CD14-positive monocyte (primary cell): ENCODE data around the gene USP34. TPM values are rescaled to one million over a fixed set of nuclear protein-coding genes. Genes with fewer than 3 reads are reported as not detected.

Source experiments
- DNase-seq, 3 donors: peaks; one replicate each; pipeline ENCODE4 v3.0.0-alpha.2; 2011 to 2022
- H2AFZ ChIP-seq: 2 replicates; pipeline ENCODE4 v1.6.0; 2012; ENCODE audit warnings: mild to moderate bottlenecking, low read depth, low read length, inconsistent platforms; ENCODE audit not compliant: insufficient read depth, poor library complexity, severe bottlenecking
- H3K27ac ChIP-seq, 2 donors: 1 replicate in 1 of 2; 2 replicates in 1 of 2; pipeline ENCODE4 v1.5.1; 2012 to 2013; ENCODE audit warnings: low read length in 2 of 2, control low read depth in 1 of 2, inconsistent platforms in 1 of 2, low read depth in 1 of 2, mild to moderate bottlenecking in 1 of 2
- H3K27me3 ChIP-seq, 2 donors: one replicate each; pipeline versions ENCODE4 v1.6.0 to v1.6.1; 2011 to 2013; ENCODE audit warnings: low read length in 2 of 2; ENCODE audit not compliant: control insufficient read depth in 2 of 2, insufficient read depth in 2 of 2
- H3K36me3 ChIP-seq, 2 donors: replicated peaks in 1 of 2; 1 replicate in 1 of 2; 2 replicates in 1 of 2; pipeline versions ENCODE4 v1.5.1 to v1.6.1; 2012 to 2013; ENCODE audit warnings: low read length in 2 of 2, control low read depth in 1 of 2, inconsistent platforms in 1 of 2, mild to moderate bottlenecking in 1 of 2; ENCODE audit not compliant: insufficient read depth in 2 of 2, control insufficient read depth in 1 of 2
- H3K4me1 ChIP-seq, 2 donors: 1 replicate in 1 of 2; 2 replicates in 1 of 2; pipeline versions ENCODE4 v1.5.1 to v1.6.1; 2012 to 2013; ENCODE audit warnings: low read length in 2 of 2, control low read depth in 1 of 2, inconsistent platforms in 1 of 2, mild to moderate bottlenecking in 1 of 2, moderate library complexity in 1 of 2; ENCODE audit not compliant: insufficient read depth in 2 of 2, control insufficient read depth in 1 of 2
- H3K4me2 ChIP-seq: replicated peaks from 2 replicates; pipeline ENCODE3; 2012; ENCODE audit warnings: low read length, moderate library complexity, mild to moderate bottlenecking; ENCODE audit not compliant: poor library complexity, severe bottlenecking; ENCODE audit errors: extremely low read depth
- H3K4me3 ChIP-seq, 3 experiments: fragments of 200-600 bp in 1 of 3; sonication (generic) in 1 of 3; replicated peaks in 1 of 3; 1 replicate in 2 of 3; 2 replicates in 1 of 3; pipeline ENCODE4 v1.5.1; 2011 to 2013; ENCODE audit warnings: low read length in 3 of 3, mild to moderate bottlenecking in 3 of 3, control low read depth in 2 of 3, low read depth in 2 of 3, inconsistent platforms in 1 of 3, moderate library complexity in 1 of 3
- H3K79me2 ChIP-seq: 2 replicates; pipeline ENCODE4 v1.6.0; 2012; ENCODE audit warnings: mild to moderate bottlenecking, control low read depth, inconsistent platforms, low read length, moderate library complexity; ENCODE audit not compliant: insufficient read depth
- H3K9ac ChIP-seq: 2 replicates; pipeline ENCODE4 v1.6.0; 2017; ENCODE audit warnings: low read length, mild to moderate bottlenecking; ENCODE audit not compliant: insufficient read depth, poor library complexity, severe bottlenecking
- H3K9me3 ChIP-seq, 2 donors: replicated peaks in 1 of 2; 1 replicate in 1 of 2; 2 replicates in 1 of 2; pipeline versions ENCODE4 v1.5.1 to v1.6.1; 2012 to 2013; ENCODE audit warnings: low read length in 2 of 2, control low read depth in 1 of 2; ENCODE audit not compliant: control insufficient read depth in 1 of 2, insufficient read depth in 1 of 2
- H4K20me1 ChIP-seq: 2 replicates; pipeline ENCODE4 v1.6.0; 2012; ENCODE audit warnings: mild to moderate bottlenecking, low read length, control low read depth, moderate library complexity; ENCODE audit not compliant: insufficient read depth
- H3K27ac Mint-ChIP-seq, 7 donors: one replicate each; pipeline ENCODE4 v1.8.0; 2020; ENCODE audit warnings: mild to moderate bottlenecking in 7 of 7, mixed read lengths in 7 of 7, moderate library complexity in 6 of 7, inconsistent platforms in 2 of 7
- H3K27me3 Mint-ChIP-seq, 3 donors: one replicate each; pipeline ENCODE4 v1.8.0; 2021 to 2022; ENCODE audit warnings: low read depth in 3 of 3, mild to moderate bottlenecking in 3 of 3, mixed read lengths in 3 of 3, moderate library complexity in 3 of 3, inconsistent platforms in 1 of 3
- H3K36me3 Mint-ChIP-seq, 2 donors: one replicate each; pipeline ENCODE4 v1.8.0; 2020; ENCODE audit warnings: mixed read lengths in 2 of 2, inconsistent platforms in 1 of 2, mild to moderate bottlenecking in 1 of 2
- H3K4me1 Mint-ChIP-seq: one replicate; pipeline ENCODE4 v1.8.0; 2020; ENCODE audit warnings: mild to moderate bottlenecking, mixed read lengths
- H3K4me3 Mint-ChIP-seq, 2 donors: one replicate each; pipeline ENCODE4 v1.8.0; 2020; ENCODE audit warnings: mild to moderate bottlenecking in 2 of 2, mixed read lengths in 2 of 2, moderate library complexity in 1 of 2
- H3K9me3 Mint-ChIP-seq, 7 donors: one replicate each; pipeline ENCODE4 v1.8.0; 2020 to 2022; ENCODE audit warnings: mixed read lengths in 7 of 7, mild to moderate bottlenecking in 6 of 7, moderate library complexity in 6 of 7, inconsistent platforms in 2 of 7
- WGBS: methylation state at CpG from one replicate; pipeline ENCODE4 v1.1.5; 2013; ENCODE audit warnings: missing lambda C conversion rate; ENCODE audit not compliant: insufficient coverage; 5-methylcytosine and 5-hydroxymethylcytosine counted together
- intact Hi-C, 2 donors: fragments of 100-400 bp; cut with micrococcal nuclease; formaldehyde crosslinking; loops; one replicate each; pipeline versions ENCODE4 v1.15.0 to v1.15.1; 2023
- polyA plus RNA-seq, 3 donors: library from polyadenylated mRNA; depleted of rRNA in 1 of 3; unstranded in 2 of 3; stranded (reverse) in 1 of 3; fragments of 300-500 nt in 2 of 3; fragments of >200 nt in 1 of 3; fragmentation: Illumina TruSeq in 2 of 3; gene quantifications; 1 replicate in 2 of 3; 2 replicates in 1 of 3; pipeline ENCODE4 v1.2.3, GENCODE V29; 2012 to 2021
- TF ChIP-seq, protein P1 (sequence below): fragments of 200-600 bp; IDR thresholded peaks from one replicate; pipeline ENCODE4 v1.8.0; 2022; ENCODE audit warnings: antibody characterized with exemption, mild to moderate bottlenecking

USP34 gene
- polyA plus RNA-seq, 3 donors, result 2.8 to 47.2 (median 5.9) TPM

DNA sequence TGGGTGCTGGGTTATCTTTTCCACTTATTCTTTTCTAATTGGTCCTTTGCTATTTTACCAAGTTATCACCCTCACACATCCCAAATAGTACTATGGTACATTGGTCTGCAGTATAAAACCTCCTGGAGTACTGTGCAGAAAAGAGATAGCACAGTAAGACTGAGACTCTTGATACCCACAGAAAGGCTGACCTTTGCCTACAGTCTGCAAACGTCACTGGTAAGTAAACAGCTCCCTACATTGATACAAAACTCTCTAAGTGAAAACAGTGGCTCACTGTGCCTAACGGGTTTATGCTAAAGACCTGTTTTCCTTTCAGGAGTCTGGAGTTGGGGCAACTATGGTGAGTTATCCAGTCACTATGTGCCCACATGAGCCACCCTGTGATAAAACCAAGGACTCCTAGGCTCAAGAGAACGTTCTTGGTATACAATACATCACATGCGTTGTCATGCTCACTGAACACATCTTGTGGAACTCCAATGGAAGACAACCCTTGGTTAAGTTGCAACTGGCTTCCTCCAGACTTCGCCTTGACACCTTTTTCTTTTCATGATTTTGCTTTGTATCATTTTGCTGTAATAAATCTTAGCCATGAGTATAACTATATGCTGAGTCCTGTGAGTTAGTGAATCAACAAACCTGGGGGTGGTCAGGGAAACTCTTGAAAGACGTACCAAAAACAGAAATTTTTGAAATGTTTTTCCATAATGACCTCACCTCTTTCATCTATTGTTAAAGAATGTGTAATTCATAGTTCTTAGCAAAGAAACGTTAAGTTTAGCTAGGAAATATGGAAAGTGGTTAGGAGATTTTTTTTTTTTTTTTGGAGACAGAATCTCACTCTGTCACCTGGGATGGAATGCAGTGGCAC lies 204.0 kb downstream of the USP34 start:
- H3K4me1 ChIP-seq, result no peaks in the 10 kb centered on the region
- H3K9ac ChIP-seq, result no peak overlapping the region
- H3K27ac ChIP-seq, result no peak overlapping the region
- peaks cover 47 to 78% of the 10 kb centered on the region in 2 donors for H3K36me3 ChIP-seq
- H3K27me3 Mint-ChIP-seq, result no peaks in the 10 kb centered on the region
- H4K20me1 ChIP-seq, result no peaks in the 10 kb centered on the region
- intact Hi-C loops, result no loop called here
- no peak overlapping the region for H3K4me2 ChIP-seq
- H3K4me1 Mint-ChIP-seq, result no peaks in the 10 kb centered on the region
- TF ChIP-seq, protein P1, sequence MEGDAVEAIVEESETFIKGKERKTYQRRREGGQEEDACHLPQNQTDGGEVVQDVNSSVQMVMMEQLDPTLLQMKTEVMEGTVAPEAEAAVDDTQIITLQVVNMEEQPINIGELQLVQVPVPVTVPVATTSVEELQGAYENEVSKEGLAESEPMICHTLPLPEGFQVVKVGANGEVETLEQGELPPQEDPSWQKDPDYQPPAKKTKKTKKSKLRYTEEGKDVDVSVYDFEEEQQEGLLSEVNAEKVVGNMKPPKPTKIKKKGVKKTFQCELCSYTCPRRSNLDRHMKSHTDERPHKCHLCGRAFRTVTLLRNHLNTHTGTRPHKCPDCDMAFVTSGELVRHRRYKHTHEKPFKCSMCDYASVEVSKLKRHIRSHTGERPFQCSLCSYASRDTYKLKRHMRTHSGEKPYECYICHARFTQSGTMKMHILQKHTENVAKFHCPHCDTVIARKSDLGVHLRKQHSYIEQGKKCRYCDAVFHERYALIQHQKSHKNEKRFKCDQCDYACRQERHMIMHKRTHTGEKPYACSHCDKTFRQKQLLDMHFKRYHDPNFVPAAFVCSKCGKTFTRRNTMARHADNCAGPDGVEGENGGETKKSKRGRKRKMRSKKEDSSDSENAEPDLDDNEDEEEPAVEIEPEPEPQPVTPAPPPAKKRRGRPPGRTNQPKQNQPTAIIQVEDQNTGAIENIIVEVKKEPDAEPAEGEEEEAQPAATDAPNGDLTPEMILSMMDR, result no peak
- no peaks in the 10 kb centered on the region for H3K27me3 ChIP-seq
- H3K4me3 ChIP-seq, result no peak overlapping the region
- no peak for DNase-seq
- H3K79me2 ChIP-seq, result no peaks in the 10 kb centered on the region
- H2AFZ ChIP-seq, result no peak overlapping the region
- peaks cover 0 to 1% (median 0%) of the 10 kb centered on the region in 7 donors for H3K9me3 Mint-ChIP-seq
- 100% methylated on average over 2 of the region's 7 CpGs for WGBS
- H3K36me3 Mint-ChIP-seq, result peaks cover 52 to 73% of the 10 kb centered on the region in 2 donors
- H3K9me3 ChIP-seq, result no peaks in the 10 kb centered on the region
- no peak overlapping the region for H3K4me3 Mint-ChIP-seq
- H3K27ac Mint-ChIP-seq, result no peak overlapping the region

DNA sequence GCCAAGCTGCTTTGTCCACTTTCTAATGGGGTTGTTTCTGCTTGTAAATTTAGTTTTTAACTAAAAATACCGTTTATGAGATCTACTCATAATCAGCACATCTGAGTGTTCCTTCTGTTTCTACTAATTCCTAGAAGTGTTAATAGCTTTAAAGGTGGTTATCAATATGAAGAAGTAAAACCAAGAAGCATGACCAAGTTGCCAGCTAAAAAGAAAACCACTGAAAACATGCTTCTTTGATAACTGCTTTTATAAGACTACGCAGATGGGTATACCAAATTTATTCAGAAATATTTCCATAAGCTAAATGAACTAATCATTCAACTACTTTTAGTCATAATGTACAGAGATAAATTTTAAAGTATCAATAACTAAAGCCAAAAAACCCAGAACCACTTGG lies 207.1 kb downstream of the USP34 start:
- H3K4me1 Mint-ChIP-seq, result no peaks in the 10 kb centered on the region
- WGBS, result no CpG with 5 or more reads among the region's 2 CpGs
- no peak for DNase-seq
- no peaks in the 10 kb centered on the region for H3K27me3 Mint-ChIP-seq
- Histone ChIP-seq H3K27ac (no peak overlapping the region), H4K20me1 (no peaks in the 10 kb centered on the region), H3K9me3 (no peaks in the 10 kb centered on the region), H3K36me3 (peaks cover 55 to 88% of the 10 kb centered on the region in 2 donors), H2AFZ (no peak overlapping the region), H3K4me2 (no peak overlapping the region), H3K27me3 (no peaks in the 10 kb centered on the region), H3K4me3 (no peak overlapping the region), H3K79me2 (no peaks in the 10 kb centered on the region), H3K9ac (no peak overlapping the region), H3K4me1 (no peaks in the 10 kb centered on the region)
- H3K4me3 Mint-ChIP-seq, result no peak overlapping the region
- H3K9me3 Mint-ChIP-seq, result peaks cover 0 to 1% (median 0%) of the 10 kb centered on the region in 7 donors
- no peak overlapping the region for H3K27ac Mint-ChIP-seq
- TF ChIP-seq, protein P1, result no peak
- peaks cover 53 to 66% of the 10 kb centered on the region in 2 donors for H3K36me3 Mint-ChIP-seq
- intact Hi-C loops, result no loop called here
